GM21717 (cell line): ENCODE data around the gene KRTAP10-11.
"Not testable (repeated sequence)": the region's sequence is repeated elsewhere in the genome, so short reads cannot be mapped to it uniquely, and the experiment has no call there.

ENCODE experiments used
- ATAC-seq: cut with Tn5 transposase; IDR thresholded peaks from one replicate; pipeline ENCODE4 v1.9.1; 2021; ENCODE audit warnings: mild to moderate bottlenecking, moderate library complexity; ENCODE audit not compliant: unreplicated experiment

Gene KRTAP10-11

GRCh38 chr21:44661567-44661966, 15.4 kb downstream of the KRTAP10-11 start:
- ATAC-seq: not testable (repeated sequence)

- no peak for ATAC-seq
Measured at GRCh38 chr21:44664691-44665090, 18.5 kb downstream of the KRTAP10-11 start.

DNA sequence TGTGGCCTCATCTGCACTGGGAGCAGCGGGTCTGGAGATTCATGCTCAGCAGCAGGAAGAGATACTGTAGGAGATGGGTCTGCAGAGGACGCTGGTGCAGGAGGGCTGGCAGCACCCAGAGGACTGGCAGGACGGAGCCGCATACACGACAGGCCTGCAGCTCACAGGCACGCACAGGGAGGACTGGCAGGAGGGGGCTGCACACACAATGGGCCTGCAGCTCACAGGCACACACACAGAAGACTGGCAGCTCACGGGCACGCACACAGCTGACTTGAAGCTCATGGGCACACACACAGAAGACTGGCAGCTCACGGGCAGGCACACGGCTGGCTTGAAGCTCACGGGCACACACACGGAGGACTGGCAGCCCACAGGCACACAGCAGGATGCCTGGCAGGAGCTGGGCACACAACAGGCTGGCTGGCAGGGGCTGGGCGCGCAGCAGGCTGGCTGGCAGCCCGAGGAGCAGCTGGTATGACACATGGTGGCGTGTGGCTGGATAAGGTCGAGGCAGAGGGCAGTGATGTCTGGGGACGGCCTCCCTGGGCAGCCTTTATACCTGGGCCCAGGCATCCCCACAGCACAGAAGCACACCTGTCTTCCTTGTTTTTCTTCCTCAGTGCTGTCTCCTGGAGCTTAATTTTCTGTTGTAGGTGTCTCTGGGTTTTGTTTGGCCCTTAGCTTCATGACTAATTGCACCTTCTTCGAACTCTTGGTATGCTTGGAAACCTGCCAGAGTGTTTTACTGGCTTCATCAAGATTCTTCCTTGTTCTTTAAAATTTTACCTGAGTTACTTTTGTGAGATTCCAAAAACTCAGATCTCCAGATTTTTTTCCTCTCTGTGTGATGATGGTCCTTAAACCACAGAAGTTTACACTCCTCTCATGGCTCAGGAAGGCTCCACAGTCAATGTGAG, 20.4 kb downstream of the KRTAP10-11 start, which contains the start of gene KRTAP12-2:
KRTAP12-2 (minus strand) TSS at position 527 of the 920 bp plus-strand sequence; CDS start at position 486, 41 bp downstream.
- ATAC-seq: no peak

DNA sequence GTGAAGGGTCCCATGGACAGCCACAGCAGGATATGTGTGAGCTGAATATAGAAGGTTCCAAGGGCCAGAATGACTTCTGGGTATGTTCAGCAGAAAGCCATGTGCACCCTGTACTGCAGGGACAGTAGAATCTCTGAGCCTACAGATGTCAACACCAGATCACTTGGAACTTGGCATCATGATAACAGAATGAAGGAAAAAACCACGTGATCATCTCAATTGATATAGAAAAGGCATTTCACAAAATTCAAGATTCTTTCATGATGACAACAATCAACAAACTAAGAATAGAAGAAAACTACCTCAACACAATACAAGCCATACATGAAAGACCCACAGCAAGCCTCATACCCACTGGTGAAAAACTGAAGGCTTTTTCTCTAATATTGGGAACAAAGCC, 21.4 kb downstream of the KRTAP10-11 start:
- no peak for ATAC-seq

DNA sequence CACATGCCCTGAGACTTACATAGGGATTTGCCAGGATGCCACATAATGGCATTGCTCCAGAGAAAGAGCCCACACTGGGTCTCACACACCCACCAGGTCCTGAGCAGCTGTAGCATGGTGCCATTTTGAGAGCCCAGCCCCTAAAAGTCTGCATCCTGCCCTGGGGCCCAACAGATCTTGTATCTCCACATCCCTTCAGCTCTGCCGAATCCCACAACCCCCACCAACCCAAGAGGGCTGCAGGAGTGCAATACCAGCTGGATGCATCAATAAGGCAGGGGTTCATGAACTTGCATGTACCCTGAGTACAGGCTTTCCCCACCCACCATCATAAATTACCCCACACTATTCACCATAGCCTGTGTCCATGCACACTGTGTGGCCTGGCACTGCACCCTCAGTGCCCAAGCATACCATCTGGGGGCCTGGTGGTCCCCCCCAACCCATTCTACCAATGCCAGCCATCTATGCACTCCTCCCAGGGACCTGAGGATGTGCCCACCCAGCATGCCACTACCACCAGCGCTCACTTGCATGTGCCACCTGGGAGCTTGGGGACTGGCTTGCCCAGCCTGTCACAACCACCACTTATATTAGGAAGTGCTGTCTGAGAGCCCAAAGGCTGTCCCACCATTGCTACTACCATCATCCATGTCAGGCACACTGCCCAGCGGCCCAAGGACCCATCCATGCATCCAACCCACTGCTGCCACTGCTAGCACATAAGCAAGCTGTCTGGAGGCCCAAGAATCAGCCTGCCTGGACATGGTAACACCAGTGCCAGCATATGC, 24.6 kb downstream of the KRTAP10-11 start:
- ATAC-seq: no peak

DNA sequence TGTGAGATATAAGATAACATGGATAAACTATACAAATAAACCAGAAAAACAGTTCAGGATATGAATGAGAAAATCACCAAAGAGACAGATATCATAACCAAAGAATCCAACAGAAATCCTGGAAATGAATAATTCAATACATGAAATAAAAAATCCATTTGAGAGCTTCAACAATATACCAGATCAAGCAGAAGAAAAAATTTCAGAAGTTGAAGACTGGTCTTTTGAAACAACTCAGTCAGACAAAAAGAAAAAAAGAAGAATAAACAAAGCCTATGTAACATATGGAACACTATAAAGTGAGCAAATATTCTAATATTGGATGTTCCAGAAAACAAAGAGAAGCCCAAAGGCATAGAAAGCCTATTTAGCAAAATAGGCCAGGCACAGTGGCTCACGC, 25.7 kb downstream of the KRTAP10-11 start:
- no peak for ATAC-seq

DNA sequence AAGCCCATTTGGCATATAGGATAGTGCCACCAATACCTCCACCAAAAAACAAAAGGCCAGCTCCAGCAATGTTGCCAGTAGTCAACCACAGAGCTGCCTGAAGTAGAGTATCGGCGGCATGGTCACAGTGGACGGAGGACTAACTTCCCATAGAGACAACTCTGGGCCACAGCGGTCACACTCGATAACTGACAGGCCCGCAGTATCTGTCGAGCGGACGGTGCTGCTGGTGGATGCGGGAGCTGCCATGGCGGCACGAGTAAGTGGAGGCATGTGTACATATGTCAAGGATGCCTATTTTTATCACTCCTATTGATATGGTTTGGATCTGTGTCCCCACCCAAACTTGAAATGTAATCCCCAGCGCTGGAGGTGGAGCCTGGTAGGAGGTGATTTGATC, 31.7 kb downstream of the KRTAP10-11 start:
- ATAC-seq: no peak

GRCh38 chr21:44681152-44681551, 34.9 kb downstream of the KRTAP10-11 start:
- ATAC-seq: no peak

DNA sequence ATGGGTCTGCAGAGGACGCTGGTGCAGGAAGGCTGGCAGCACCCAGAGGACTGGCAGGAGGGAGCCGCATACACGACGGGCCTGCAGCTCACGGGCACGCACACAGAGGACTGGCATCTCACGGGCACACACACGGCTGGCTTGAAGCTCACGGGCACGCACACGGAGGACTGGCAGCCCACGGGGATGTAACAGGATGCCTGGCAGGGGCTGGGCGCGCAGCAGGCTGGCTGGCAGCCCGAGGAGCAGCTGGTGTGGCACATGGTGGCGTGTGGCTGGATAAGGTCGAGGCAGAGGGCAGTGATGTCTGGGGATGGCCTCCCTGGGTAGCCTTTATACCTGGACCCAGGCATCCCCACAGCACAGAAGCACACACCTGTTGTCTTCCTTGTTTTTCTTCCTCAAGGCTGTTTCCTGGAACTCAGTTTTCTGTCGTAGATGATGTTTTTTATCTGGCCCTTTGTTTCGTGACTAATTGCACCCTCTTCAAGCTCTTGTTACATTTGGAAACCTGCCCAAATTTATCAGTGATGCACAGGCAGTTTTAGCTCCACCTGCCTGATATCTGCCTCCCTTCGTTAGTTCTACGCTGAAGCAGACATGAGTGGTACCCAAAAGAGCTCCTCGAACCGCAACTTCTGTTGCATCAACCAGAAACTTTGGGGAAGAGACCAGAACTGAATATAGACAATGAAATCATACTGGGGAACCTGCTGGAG, 35.8 kb downstream of the KRTAP10-11 start, which contains the start of gene KRTAP12-1:
KRTAP12-1 (minus strand) TSS at position 303 of the 719 bp plus-strand sequence; CDS start at position 263, 40 bp downstream.
- ATAC-seq: no peak

DNA sequence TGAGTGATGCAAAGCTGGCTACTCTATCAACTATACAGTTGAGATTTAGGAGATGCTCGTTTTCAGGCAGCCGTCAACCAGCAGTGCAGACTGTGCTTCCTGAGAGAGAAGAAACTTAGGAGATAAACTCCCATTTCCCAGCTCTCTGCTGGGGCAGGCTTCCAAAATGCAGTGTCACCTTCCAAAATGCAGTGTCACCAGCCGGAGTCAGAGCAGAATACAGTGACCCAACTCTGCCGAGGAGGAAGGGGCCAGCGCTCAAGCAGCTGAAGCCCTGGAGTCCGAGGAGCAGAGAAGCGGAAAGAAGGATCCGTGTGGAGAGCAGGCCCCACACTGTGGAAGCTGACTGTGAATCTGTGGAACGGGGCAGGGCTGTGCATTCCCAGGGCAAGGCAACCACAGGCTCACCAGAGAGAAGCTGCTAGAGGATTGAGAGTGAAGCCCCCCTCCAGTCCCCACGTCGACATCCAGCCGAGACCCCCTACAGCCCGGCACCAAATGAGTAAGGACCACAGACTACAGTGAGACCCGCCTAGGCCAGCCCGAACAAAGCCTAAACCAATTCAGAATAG, 36.5 kb downstream of the KRTAP10-11 start:
- no peak for ATAC-seq

DNA sequence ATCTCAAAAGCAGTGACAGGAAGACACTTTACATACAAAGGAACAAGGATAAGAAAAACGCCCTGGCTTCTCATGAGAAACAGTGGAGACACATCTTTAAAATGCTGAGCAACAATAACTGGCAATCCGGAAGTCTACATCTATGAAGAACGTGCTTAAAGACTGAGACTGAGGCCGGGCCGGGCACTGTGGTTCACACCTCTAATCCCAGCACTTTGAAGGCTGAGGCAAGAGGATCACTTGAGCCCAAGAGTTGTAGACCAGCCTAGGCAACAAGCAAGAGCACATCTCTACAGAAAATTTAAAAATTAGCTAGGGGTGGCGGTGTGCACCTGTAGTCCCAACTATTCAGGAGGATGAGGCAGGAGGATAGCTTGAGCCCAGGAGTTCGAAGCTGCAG, 37.9 kb downstream of the KRTAP10-11 start:
- no peak for ATAC-seq

DNA sequence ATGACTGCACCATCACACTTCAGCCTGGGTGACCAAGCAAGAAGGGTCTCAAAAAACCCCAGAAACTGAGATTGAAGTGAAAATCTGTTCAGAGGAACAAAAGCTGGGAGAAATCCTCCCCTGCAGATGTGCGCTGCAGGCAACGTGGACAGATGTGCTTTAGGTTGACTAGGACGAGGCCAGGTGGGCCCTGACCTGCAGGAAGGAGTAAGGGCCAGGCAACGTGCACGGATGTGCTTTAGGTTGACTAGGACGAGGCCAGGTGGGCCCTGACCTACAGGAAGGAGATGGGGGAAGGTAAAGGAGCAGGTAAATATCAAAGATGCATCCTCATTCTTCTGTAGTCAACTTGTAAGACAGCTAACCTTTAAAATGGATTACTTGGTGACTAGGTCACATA, 38.3 kb downstream of the KRTAP10-11 start:
- ATAC-seq: no peak

DNA sequence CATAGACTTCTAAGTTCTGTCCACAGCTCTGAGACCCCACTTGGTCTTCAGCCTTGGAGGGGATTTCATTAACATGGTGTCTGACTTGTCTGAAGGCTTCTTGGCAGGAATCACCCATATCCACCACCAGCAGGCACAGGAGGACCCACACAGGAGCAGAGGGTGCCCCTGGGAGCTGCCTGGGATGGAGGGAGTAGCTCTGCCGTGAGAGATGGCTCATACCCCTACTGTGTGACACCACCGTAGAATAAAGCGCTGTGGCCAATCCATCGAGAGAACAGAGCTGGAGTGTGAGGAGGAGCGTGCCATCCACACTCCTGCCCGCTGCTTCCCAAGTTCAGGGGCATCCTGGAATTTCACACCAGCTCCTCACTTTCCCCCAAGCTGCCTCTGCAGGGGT, 38.8 kb downstream of the KRTAP10-11 start:
- not testable (repeated sequence) for ATAC-seq

GRCh38 chr21:44686000-44686781, 40.0 kb downstream of the KRTAP10-11 start:
- ATAC-seq: no peak

- ATAC-seq: no peak
Measured at GRCh38 chr21:44686843-44687561, 40.8 kb downstream of the KRTAP10-11 start.

- ATAC-seq: no peak
Measured at GRCh38 chr21:44687671-44688070, 41.5 kb downstream of the KRTAP10-11 start.

DNA sequence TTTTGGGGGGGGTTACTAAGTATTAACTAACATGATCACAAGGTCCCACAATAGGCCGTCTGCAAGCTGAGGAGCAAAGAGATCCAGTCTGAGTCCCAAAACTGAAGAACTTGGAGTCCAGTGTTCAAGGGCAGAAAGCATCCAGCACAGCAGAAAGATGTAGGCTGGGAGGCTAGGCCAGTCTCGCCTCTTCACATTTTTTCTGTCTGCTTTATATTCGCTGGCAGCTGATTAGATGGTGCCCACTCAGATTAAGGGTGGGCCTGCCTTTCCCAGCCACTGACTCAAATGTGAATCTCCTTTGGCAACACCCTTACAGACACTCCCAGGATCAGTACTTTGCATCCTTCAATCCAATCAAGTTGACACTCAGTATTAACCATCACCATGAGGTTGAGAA, 43.5 kb downstream of the KRTAP10-11 start:
- ATAC-seq: not testable (repeated sequence)

DNA sequence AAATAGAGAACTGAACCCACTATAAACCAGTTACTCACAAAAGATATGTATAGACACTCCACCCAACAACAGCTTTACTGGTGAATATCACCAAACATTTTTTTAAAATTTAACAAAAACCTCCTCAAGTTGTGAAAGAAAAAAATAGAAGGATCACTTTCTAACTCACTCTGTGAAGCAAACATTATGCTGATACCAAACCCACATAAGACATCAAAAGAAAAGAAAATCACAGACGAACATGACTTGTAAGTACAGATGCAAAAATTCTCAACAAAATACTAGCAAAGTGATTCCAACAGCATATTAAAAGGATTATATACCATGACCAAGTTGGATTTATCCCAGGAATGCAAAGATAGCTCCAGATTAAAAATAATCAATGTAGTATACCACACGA, 45.5 kb downstream of the KRTAP10-11 start:
- ATAC-seq: no peak
